WERI-Rb-1 (cell line): Measurements from ENCODE around the gene IL22.

Source experiments
- DNase-seq: peaks from one replicate; pipeline ENCODE4 v3.0.0-alpha.2; 2020
- H3K27ac ChIP-seq: fragments of 250-450 bp; sonication (Bioruptor Pico); 2 replicates; pipeline ENCODE4 v1.5.1; 2020; ENCODE audit warnings: mild to moderate bottlenecking, moderate library complexity
- H3K27me3 ChIP-seq: fragments of 250-450 bp; sonication (Bioruptor Pico); 2 replicates; pipeline ENCODE4 v1.5.1; 2021; ENCODE audit warnings: mild to moderate bottlenecking, low read depth, moderate library complexity; ENCODE audit not compliant: insufficient read depth, severe bottlenecking
- H3K36me3 ChIP-seq: fragments of 250-450 bp; sonication (Bioruptor Pico); 2 replicates; pipeline ENCODE4 v1.5.1; 2020; ENCODE audit warnings: mild to moderate bottlenecking, moderate library complexity
- H3K4me3 ChIP-seq: 2 replicates; pipeline ENCODE4 v1.5.1; 2011; ENCODE audit warnings: low read depth, mild to moderate bottlenecking, control low read depth, low read length
- H3K9me3 ChIP-seq: fragments of 250-450 bp; sonication (Bioruptor Pico); 2 replicates; pipeline ENCODE4 v1.5.1; 2021; ENCODE audit warnings: mild to moderate bottlenecking, moderate library complexity; ENCODE audit not compliant: severe bottlenecking
- TF ChIP-seq, protein P1 (sequence below): IDR thresholded peaks from 2 replicates; pipeline ENCODE4 v1.5.1; 2011; ENCODE audit warnings: low read depth, mild to moderate bottlenecking, control low read depth, inconsistent platforms, low read length

IL22 gene

DNA sequence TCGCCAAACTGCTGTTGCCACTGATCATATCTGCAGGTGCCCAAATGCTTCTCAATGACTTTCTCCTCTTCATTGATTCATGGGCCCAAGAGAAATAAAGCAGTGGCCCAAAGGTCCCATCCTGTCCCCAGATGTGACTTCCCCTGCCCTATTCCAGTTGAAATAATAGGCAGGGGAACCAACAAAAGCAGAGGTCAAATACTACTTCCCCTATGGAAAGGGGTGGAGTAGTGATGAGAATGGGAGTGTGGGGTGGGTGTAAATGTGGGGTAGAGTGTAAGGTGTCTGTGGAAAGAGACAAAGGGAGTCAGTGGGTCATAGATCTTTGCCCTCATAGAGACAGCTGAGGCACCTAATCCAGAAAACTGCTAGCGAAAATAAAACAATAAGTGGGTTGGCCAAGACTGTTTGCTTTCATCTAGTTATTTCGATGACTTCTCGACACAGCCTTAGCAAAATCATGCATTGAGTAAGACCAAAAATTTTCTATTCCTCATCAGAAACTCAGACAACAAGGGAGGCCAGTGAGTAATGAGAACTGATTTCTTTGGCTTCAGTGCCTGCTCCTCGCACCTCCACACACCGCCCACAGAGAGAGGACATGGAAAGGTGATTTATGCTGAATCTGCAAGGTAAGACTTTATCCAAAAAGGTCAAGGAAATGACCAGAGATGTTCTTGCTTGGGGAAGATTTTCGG lies 10.9 kb upstream of the IL22 start:
- H3K4me3 ChIP-seq: no peak overlapping the region

DNA sequence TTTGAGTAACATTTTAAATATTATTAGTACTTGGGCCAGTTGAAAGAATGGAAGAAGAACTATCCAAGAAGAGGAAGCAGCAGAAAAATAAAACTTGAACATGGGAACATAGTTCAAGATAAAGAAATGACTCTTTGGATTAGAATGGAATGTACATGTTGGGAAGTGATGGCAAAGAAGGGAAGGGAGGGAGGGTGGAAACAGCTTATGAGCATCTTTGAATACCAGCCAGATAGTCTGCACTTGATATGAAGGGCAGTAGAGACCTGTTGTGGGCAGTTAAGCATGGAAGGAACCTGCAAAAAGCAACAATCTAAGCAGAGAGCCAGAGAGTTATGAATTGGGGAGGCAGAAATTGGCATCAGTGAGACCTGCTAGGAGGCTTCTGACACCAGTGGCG lies 10.0 kb upstream of the IL22 start:
- no peaks in the 10 kb centered on the region for H3K36me3 ChIP-seq
- no peaks in the 10 kb centered on the region for H3K27me3 ChIP-seq
- H3K27ac ChIP-seq: no peak overlapping the region
- no peak for DNase-seq
- TF ChIP-seq, protein P1, sequence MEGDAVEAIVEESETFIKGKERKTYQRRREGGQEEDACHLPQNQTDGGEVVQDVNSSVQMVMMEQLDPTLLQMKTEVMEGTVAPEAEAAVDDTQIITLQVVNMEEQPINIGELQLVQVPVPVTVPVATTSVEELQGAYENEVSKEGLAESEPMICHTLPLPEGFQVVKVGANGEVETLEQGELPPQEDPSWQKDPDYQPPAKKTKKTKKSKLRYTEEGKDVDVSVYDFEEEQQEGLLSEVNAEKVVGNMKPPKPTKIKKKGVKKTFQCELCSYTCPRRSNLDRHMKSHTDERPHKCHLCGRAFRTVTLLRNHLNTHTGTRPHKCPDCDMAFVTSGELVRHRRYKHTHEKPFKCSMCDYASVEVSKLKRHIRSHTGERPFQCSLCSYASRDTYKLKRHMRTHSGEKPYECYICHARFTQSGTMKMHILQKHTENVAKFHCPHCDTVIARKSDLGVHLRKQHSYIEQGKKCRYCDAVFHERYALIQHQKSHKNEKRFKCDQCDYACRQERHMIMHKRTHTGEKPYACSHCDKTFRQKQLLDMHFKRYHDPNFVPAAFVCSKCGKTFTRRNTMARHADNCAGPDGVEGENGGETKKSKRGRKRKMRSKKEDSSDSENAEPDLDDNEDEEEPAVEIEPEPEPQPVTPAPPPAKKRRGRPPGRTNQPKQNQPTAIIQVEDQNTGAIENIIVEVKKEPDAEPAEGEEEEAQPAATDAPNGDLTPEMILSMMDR: no peak
- H3K9me3 ChIP-seq: no peaks in the 10 kb centered on the region
- no peak overlapping the region for H3K4me3 ChIP-seq

More for the DNA sequence above, 10.9 kb upstream of the IL22 start:
- TF ChIP-seq, protein P1: no peak
- no peak overlapping the region for H3K27ac ChIP-seq
- H3K27me3 ChIP-seq: no peaks in the 10 kb centered on the region
- no peak for DNase-seq
- no peaks in the 10 kb centered on the region for H3K9me3 ChIP-seq
- H3K36me3 ChIP-seq: no peaks in the 10 kb centered on the region

DNA sequence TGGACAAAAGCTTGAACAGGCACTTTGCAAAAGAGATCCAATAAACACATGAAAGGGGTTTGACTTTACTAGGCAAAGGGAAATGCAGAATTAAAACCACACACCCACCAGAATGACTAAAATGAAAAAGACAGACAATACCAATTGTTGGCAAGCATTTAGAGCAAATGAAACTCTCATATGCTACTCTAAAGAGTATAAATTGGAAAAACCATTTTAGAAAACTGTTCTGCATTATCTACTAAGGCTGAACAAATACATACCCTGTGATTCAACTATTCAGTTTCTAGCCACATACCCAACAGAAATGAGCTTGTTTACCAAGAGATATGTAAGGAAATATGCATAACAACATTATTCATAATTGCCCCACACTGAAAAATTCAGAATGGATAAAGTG lies 8.5 kb upstream of the IL22 start:
- Histone ChIP-seq H3K4me3 (no peak overlapping the region), H3K36me3 (no peaks in the 10 kb centered on the region), H3K27ac (no peak overlapping the region), H3K27me3 (no peaks in the 10 kb centered on the region), H3K9me3 (no peaks in the 10 kb centered on the region)
- no peak for DNase-seq
- TF ChIP-seq, protein P1: no peak

DNA sequence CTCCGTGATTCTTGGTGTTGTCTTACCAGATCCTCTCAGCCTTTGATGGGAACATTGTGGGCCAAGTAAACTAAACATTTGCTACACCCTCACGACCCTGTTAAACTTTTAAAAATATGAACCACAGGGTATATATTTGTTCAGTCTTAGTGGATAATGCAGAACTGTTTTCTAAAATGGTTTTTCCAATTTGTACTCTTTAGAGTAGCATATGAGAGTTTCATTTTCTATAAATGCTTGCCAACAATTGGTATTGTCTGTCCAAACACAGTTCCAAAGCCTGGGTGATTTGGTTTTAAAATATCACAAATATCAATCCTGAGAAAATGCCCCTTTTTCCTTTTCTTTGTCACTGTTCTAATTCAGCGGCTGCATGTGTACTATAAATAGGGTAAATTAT lies 6.7 kb upstream of the IL22 start:
- TF ChIP-seq, protein P1: no peak
- Histone ChIP-seq H3K36me3 (no peaks in the 10 kb centered on the region), H3K27me3 (no peaks in the 10 kb centered on the region), H3K9me3 (no peaks in the 10 kb centered on the region), H3K4me3 (no peak overlapping the region), H3K27ac (no peak overlapping the region)
- no peak for DNase-seq

DNA sequence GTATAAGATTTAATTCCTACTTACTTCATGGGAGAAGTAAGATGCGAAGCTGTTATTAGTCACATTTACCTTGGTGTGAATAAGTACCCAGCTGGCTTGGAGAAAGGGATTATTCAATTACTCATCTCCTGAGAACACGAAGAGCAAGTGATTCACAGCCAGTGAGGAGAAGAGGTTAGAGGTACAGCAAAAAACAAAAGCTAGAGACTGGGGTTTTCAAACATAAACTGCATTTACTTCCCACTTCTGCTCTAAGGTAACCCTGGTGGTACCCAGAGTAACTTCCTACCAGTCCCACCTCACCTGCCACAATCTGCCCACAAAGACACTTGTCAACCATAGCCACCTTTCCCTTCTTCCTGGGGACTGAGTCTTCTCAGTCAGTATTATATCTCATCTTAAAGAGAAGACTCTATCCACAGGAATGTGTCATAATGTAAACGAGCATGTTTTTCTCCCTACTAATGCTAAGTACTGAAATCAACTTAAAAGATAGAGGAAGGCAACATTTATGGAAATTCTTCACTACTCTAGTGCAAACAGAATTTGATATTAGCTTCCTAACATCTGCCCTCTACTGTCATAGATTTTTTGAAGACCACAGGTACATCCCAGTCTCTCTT lies 6.0 kb upstream of the IL22 start:
- Histone ChIP-seq H3K4me3 (no peak overlapping the region), H3K36me3 (no peaks in the 10 kb centered on the region), H3K27me3 (no peaks in the 10 kb centered on the region), H3K9me3 (no peaks in the 10 kb centered on the region), H3K27ac (no peak overlapping the region)
- TF ChIP-seq, protein P1: no peak
- DNase-seq: no peak

DNA sequence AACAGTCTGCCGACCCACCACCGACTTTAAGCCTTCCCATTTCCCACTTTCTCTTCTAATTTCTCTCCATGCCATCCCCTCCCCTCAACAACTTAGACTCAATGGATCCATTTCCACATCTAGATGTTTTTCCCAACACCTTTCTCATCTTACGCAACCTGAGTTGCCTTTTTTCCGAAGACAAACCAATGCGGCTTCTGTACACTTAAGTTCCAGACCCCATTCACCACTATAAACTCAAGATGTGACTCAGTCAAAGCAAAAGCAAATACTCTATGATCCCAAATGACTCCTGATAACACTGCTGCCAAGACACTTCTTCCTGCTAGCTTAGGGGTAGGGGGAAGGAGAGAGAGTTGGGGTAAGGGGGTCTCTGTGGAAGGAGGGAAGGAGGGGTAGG lies 1.3 kb downstream of the IL22 start:
- Histone ChIP-seq H3K36me3 (no peaks in the 10 kb centered on the region), H3K27ac (no peak overlapping the region), H3K4me3 (no peak overlapping the region), H3K27me3 (no peaks in the 10 kb centered on the region), H3K9me3 (no peaks in the 10 kb centered on the region)
- DNase-seq: no peak
- TF ChIP-seq, protein P1: no peak
